Measurements from ENCODE around the gene TTC19.
A peak's percentile ranks its signal among the peaks of the same experiment; 100 is the strongest.

The TTC19 gene

GRCh38 chr17:16073845-16074244 is 74.2 kb downstream of the TTC19 start:
- ChIA-PET CTCF (interaction anchor here (0.6 to 1.0 kb wide), 3 partner anchors 13 to 721 kb away, joined by 3 read pairs; no protein-coding TSS in a partner anchor), POLR2A (no interaction called here)
- Histone ChIP-seq H3K36me3 (ENCODE audit: control insufficient read depth in 2 of 2, insufficient read depth in 1 of 2, low read length in 2 of 2) (peaks cover 48 to 76% of the 10 kb centered on the region in 2 experiments), H3K4me3 (ENCODE audit: low read depth, low read length) (no peak overlapping the region), H3K9me3 (ENCODE audit: control insufficient read depth, insufficient read depth, low read depth, low read length) (no peaks in the 10 kb centered on the region), H3K27ac (ENCODE audit: extremely low read depth, low read depth, low read length) (no peak overlapping the region), H3K4me1 (ENCODE audit: control insufficient read depth, insufficient read depth, low read length) (peaks cover 8% of the 10 kb centered on the region)
- TF ChIP-seq PRDM1 (tag by site-specific recombination; IDR thresholded peaks at IDR 0.05) (peak; percentile 74), REST (tag by site-specific recombination; IDR thresholded peaks at IDR 0.05) (no peak), ZNF18 (tag by site-specific recombination; IDR thresholded peaks at IDR 0.05) (peak; percentile 77), ZFP3 (tag by site-specific recombination; IDR thresholded peaks at IDR 0.05; ENCODE audit: low read depth) (peak; percentile 59)

- TF ChIP-seq ZNF473 (tag by site-specific recombination; IDR thresholded peaks at IDR 0.05) (no peak), ZNF274 (IDR thresholded peaks at IDR 0.05; ENCODE audit: low read length) (no peak), ZNF274 (tag by site-specific recombination; IDR thresholded peaks at IDR 0.05; ENCODE audit: borderline replicate concordance) (no peak), OSR2 (tag by site-specific recombination; IDR thresholded peaks at IDR 0.05) (no peak), KLF1 (tag by site-specific recombination; IDR thresholded peaks at IDR 0.05) (no peak), HIC1 (tag by site-specific recombination; IDR thresholded peaks at IDR 0.05) (no peak)
- TF ChIP-seq, protein P1, sequence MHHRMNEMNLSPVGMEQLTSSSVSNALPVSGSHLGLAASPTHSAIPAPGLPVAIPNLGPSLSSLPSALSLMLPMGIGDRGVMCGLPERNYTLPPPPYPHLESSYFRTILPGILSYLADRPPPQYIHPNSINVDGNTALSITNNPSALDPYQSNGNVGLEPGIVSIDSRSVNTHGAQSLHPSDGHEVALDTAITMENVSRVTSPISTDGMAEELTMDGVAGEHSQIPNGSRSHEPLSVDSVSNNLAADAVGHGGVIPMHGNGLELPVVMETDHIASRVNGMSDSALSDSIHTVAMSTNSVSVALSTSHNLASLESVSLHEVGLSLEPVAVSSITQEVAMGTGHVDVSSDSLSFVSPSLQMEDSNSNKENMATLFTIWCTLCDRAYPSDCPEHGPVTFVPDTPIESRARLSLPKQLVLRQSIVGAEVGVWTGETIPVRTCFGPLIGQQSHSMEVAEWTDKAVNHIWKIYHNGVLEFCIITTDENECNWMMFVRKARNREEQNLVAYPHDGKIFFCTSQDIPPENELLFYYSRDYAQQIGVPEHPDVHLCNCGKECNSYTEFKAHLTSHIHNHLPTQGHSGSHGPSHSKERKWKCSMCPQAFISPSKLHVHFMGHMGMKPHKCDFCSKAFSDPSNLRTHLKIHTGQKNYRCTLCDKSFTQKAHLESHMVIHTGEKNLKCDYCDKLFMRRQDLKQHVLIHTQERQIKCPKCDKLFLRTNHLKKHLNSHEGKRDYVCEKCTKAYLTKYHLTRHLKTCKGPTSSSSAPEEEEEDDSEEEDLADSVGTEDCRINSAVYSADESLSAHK (tag by site-specific recombination; IDR thresholded peaks at IDR 0.05), result no peak
- H3K27ac ChIP-seq (ENCODE audit: extremely low read depth, low read depth, low read length), result no peak overlapping the region
- peaks cover 48 to 76% of the 10 kb centered on the region in 2 experiments for H3K36me3 ChIP-seq (ENCODE audit: control insufficient read depth in 2 of 2, insufficient read depth in 1 of 2, low read length in 2 of 2)
- H3K4me1 ChIP-seq (ENCODE audit: control insufficient read depth, insufficient read depth, low read length), result peaks cover 8% of the 10 kb centered on the region
- no peak overlapping the region for H3K4me3 ChIP-seq (ENCODE audit: low read depth, low read length)
- POLR2A ChIA-PET, result no interaction called here
- H3K9me3 ChIP-seq (ENCODE audit: control insufficient read depth, insufficient read depth, low read depth, low read length), result no peaks in the 10 kb centered on the region
- CTCF ChIA-PET, result interaction anchor here (0.6 to 1.0 kb wide), 2 partner anchors 14 to 264 kb away, joined by 3 to 4 read pairs; no protein-coding TSS in a partner anchor
Measured at GRCh38 chr17:16074423-16074822, 74.8 kb downstream of the TTC19 start.

GRCh38 chr17:16075949-16076348 is 76.3 kb downstream of the TTC19 start:
- ChIA-PET CTCF (interaction anchor here (1.2 kb wide), 1 partner anchor 16 kb away, joined by 3 read pairs; no protein-coding TSS in a partner anchor), POLR2A (no interaction called here)
- no peak overlapping the region for H3K27ac ChIP-seq (ENCODE audit: extremely low read depth, low read depth, low read length)
- H3K9me3 ChIP-seq (ENCODE audit: control insufficient read depth, insufficient read depth, low read depth, low read length), result no peaks in the 10 kb centered on the region
- H3K4me3 ChIP-seq (ENCODE audit: low read depth, low read length), result no peak overlapping the region
- peaks cover 46 to 72% of the 10 kb centered on the region in 2 experiments for H3K36me3 ChIP-seq (ENCODE audit: control insufficient read depth in 2 of 2, insufficient read depth in 1 of 2, low read length in 2 of 2)
- peaks cover 8% of the 10 kb centered on the region for H3K4me1 ChIP-seq (ENCODE audit: control insufficient read depth, insufficient read depth, low read length)
- no peak for TF ChIP-seq GFI1B (tag by site-specific recombination; IDR thresholded peaks at IDR 0.05)
- no peak for TF ChIP-seq ZNF580 (tag by site-specific recombination; IDR thresholded peaks at IDR 0.05)
- no peak for TF ChIP-seq IKZF3 (tag by site-specific recombination; IDR thresholded peaks at IDR 0.05)
- no peak for TF ChIP-seq RBAK (tag by site-specific recombination; IDR thresholded peaks at IDR 0.05)
- TF ChIP-seq ZNF514 (tag by site-specific recombination; IDR thresholded peaks at IDR 0.05), result no peak
- no peak for TF ChIP-seq MZF1 (tag by site-specific recombination; IDR thresholded peaks at IDR 0.05; ENCODE audit: borderline replicate concordance)
- TF ChIP-seq WT1 (tag by site-specific recombination; IDR thresholded peaks at IDR 0.05), result no peak
- TF ChIP-seq ZNF837 (tag by site-specific recombination; IDR thresholded peaks at IDR 0.05), result no peak
- TF ChIP-seq ZNF549 (tag by site-specific recombination; IDR thresholded peaks at IDR 0.05), result no peak
- no peak for TF ChIP-seq ZBTB20 (tag by site-specific recombination; IDR thresholded peaks at IDR 0.05)
- no peak for TF ChIP-seq ZNF544 (tag by site-specific recombination; IDR thresholded peaks at IDR 0.05)
- TF ChIP-seq KLF16 (tag by site-specific recombination; IDR thresholded peaks at IDR 0.05), result no peak
